GM18909 (cell line): ENCODE data around the gene INSL3.
"Not testable (repeated sequence)": the region's sequence is repeated elsewhere in the genome, so short reads cannot be mapped to it uniquely, and the experiment has no call there.

Experiments used
- ATAC-seq: cut with Tn5 transposase; IDR thresholded peaks from one replicate; pipeline ENCODE4 v1.9.1; 2021; ENCODE audit warnings: mild to moderate bottlenecking; ENCODE audit not compliant: unreplicated experiment, poor library complexity

INSL3 gene

GRCh38 chr19:17790059-17790780 is 31.1 kb downstream of the INSL3 start:
- ATAC-seq, result no peak

GRCh38 chr19:17788632-17789031 is 32.7 kb downstream of the INSL3 start:
- no peak for ATAC-seq

GRCh38 chr19:17787274-17787913 is 33.9 kb downstream of the INSL3 start:
- no peak for ATAC-seq

- no peak for ATAC-seq
Measured at GRCh38 chr19:17784201-17785008, 36.9 kb downstream of the INSL3 start.

GRCh38 chr19:17783721-17784120 is 37.6 kb downstream of the INSL3 start:
- ATAC-seq, result not testable (repeated sequence)

- no peak for ATAC-seq
Measured at GRCh38 chr19:17780781-17781180, 40.5 kb downstream of the INSL3 start.

- ATAC-seq, result no peak
Measured at GRCh38 chr19:17778968-17779929, 42.1 kb downstream of the INSL3 start.

- no peak for ATAC-seq
Measured at GRCh38 chr19:17778251-17778967, 42.9 kb downstream of the INSL3 start.

GRCh38 chr19:17777840-17778239 is 43.5 kb downstream of the INSL3 start:
- not testable (repeated sequence) for ATAC-seq

- peak; percentile 67 for ATAC-seq
Measured at GRCh38 chr19:17775991-17776803, 45.1 kb downstream of the INSL3 start.

- ATAC-seq, result no peak
Measured at GRCh38 chr19:17775245-17775927, 45.9 kb downstream of the INSL3 start.

- no peak for ATAC-seq
Measured at GRCh38 chr19:17772172-17772571, 49.1 kb downstream of the INSL3 start.

- ATAC-seq, result no peak
Measured at GRCh38 chr19:17770613-17771012, 50.7 kb downstream of the INSL3 start.

GRCh38 chr19:17767559-17767958 is 53.8 kb downstream of the INSL3 start:
- no peak for ATAC-seq

GRCh38 chr19:17766543-17767131 is 54.7 kb downstream of the INSL3 start:
- no peak for ATAC-seq
